HepG2 (cell line): ENCODE results near the gene MYLK2.

Source experiments
- CREB1 ChIP-seq, 2 experiments: fragments of 450-650 bp in 1 of 2; IDR thresholded peaks; 2 replicates each; pipeline ENCODE4 v1.6.1; 2016 to 2017; ENCODE audit warnings: control low read depth in 1 of 2, mild to moderate bottlenecking in 1 of 2, missing compliant biosample characterization in 1 of 2, missing genetic modification characterization in 1 of 2
- EZH2 ChIP-seq: conservative IDR thresholded peaks from 2 replicates; pipeline ENCODE4 v1.6.1; 2012; ENCODE audit warnings: mild to moderate bottlenecking, low read depth, low read length, moderate library complexity
- HMG20B ChIP-seq: conservative IDR thresholded peaks from 2 replicates; pipeline ENCODE4 v1.6.1; 2016; ENCODE audit warnings: missing genetic modification reagents, missing compliant biosample characterization
- NONO ChIP-seq, 2 experiments: fragments of 450-650 bp in 1 of 2; sonication (generic) in 1 of 2; formaldehyde crosslinking in 1 of 2; IDR thresholded peaks in 1 of 2; conservative IDR thresholded peaks in 1 of 2; 2 replicates each; pipeline versions ENCODE4 v1.6.1 to v1.8.0; 2017 to 2022; ENCODE audit warnings: mild to moderate bottlenecking in 1 of 2, missing genetic modification reagents in 1 of 2, moderate library complexity in 1 of 2
- ZSCAN22 ChIP-seq: sonication (generic); formaldehyde crosslinking; IDR thresholded peaks from 2 replicates; pipeline ENCODE4 v1.4.0; 2020; ENCODE audit warnings: mild to moderate bottlenecking, missing genetic modification reagents
- TF ChIP-seq, protein P1 (sequence below): sonication (generic); formaldehyde crosslinking; IDR thresholded peaks from 2 replicates; pipeline ENCODE4 v1.4.0; 2020; ENCODE audit warnings: low read depth, missing genetic modification reagents

DNA sequence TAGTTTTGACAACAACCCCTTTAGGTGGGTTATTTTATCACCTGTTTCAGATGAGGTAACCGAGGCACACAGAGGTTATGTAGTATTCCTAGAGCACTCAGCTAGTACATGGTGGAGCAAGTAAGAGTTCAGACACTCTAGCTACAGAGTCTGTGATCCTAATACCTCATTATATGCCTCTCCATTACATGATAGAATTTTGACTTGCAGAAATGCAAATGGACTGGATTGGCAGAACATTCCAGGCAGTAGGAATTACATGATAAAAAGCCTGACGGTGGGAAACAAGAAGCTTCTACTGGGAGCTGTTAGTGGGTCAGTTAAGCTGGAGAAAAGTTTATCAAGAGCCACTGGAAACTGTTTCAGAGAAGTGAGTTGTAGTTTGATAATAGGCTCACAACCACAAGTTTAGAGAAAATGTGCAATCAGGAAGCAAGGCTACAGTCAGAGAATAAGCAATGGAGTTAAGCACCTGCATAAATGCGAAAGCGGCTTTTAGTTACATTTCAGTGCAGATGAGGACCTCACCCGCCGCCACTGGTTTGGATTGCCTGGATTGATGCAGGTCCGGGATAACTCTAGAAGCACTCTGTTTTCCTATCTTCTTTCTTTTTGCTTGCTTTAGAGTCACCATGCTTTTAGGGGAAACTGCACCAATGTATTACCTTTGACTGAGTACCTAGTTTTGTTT lies 34.7 kb upstream of the MYLK2 start:
- TF ChIP-seq HMG20B (CRISPR knock-in tag) (no peak), ZSCAN22 (CRISPR knock-in tag) (no peak), CREB1 (IDR thresholded peaks at IDR 0.05) (no peak), CREB1 (CRISPR knock-in tag; IDR thresholded peaks at IDR 0.05) (no peak), EZH2 (no peak), NONO (IDR thresholded peaks at IDR 0.05) (no peak), NONO (CRISPR knock-in tag; conservative IDR thresholded peaks at IDR 0.05) (no peak)
- TF ChIP-seq, protein P1, sequence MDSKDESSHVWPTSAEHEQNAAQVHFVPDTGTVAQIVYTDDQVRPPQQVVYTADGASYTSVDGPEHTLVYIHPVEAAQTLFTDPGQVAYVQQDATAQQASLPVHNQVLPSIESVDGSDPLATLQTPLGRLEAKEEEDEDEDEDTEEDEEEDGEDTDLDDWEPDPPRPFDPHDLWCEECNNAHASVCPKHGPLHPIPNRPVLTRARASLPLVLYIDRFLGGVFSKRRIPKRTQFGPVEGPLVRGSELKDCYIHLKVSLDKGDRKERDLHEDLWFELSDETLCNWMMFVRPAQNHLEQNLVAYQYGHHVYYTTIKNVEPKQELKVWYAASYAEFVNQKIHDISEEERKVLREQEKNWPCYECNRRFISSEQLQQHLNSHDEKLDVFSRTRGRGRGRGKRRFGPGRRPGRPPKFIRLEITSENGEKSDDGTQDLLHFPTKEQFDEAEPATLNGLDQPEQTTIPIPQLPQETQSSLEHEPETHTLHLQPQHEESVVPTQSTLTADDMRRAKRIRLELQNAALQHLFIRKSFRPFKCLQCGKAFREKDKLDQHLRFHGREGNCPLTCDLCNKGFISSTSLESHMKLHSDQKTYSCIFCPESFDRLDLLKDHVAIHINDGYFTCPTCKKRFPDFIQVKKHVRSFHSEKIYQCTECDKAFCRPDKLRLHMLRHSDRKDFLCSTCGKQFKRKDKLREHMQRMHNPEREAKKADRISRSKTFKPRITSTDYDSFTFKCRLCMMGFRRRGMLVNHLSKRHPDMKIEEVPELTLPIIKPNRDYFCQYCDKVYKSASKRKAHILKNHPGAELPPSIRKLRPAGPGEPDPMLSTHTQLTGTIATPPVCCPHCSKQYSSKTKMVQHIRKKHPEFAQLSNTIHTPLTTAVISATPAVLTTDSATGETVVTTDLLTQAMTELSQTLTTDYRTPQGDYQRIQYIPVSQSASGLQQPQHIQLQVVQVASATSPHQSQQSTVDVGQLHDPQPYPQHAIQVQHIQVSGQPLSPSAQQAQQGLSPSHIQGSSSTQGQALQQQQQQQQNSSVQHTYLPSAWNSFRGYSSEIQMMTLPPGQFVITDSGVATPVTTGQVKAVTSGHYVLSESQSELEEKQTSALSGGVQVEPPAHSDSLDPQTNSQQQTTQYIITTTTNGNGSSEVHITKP (CRISPR knock-in tag) = no peak
